HG03045 (cell line): ENCODE measurements around the gene DRC7.

Experiments
- ATAC-seq: cut with Tn5 transposase; IDR thresholded peaks from one replicate; pipeline ENCODE4 v1.9.1; 2021; ENCODE audit warnings: mild to moderate bottlenecking, moderate library complexity; ENCODE audit not compliant: unreplicated experiment

Gene DRC7

GRCh38 chr16:57694725-57695679 is at the start of gene DRC7:
DRC7 (plus strand) TSS chr16:57694806; CDS start chr16:57697950, 3,144 bp downstream.
- ATAC-seq = no peak

- ATAC-seq = no peak
Observed at GRCh38 chr16:57645169-57645568, 49.4 kb upstream of the DRC7 start.

- ATAC-seq = no peak
Observed at GRCh38 chr16:57645691-57646387, 48.8 kb upstream of the DRC7 start.

- no peak for ATAC-seq
Observed at GRCh38 chr16:57646388-57647039, 48.1 kb upstream of the DRC7 start.

- no peak for ATAC-seq
Observed at GRCh38 chr16:57647136-57647875, 47.3 kb upstream of the DRC7 start.

GRCh38 chr16:57648125-57648524 is 46.5 kb upstream of the DRC7 start:
- ATAC-seq = no peak

- no peak for ATAC-seq
Observed at GRCh38 chr16:57648581-57649442, 45.8 kb upstream of the DRC7 start.

GRCh38 chr16:57649443-57649751 is 45.2 kb upstream of the DRC7 start:
- no peak for ATAC-seq

- ATAC-seq = no peak
Observed at GRCh38 chr16:57649846-57650245, 44.8 kb upstream of the DRC7 start.

GRCh38 chr16:57651344-57652333 is 43.0 kb upstream of the DRC7 start:
- no peak for ATAC-seq

- ATAC-seq = no peak
Observed at GRCh38 chr16:57652695-57653471, 41.7 kb upstream of the DRC7 start.

- ATAC-seq = no peak
Observed at GRCh38 chr16:57653936-57654335, 40.7 kb upstream of the DRC7 start.

GRCh38 chr16:57656342-57656955 is 38.2 kb upstream of the DRC7 start:
- no peak for ATAC-seq

- ATAC-seq = no peak
Observed at GRCh38 chr16:57657228-57657627, 37.4 kb upstream of the DRC7 start.

- ATAC-seq = no peak
Observed at GRCh38 chr16:57658130-57658877, 36.3 kb upstream of the DRC7 start.

GRCh38 chr16:57658878-57659674 is 35.5 kb upstream of the DRC7 start:
- no peak for ATAC-seq
